Measurements from ENCODE around the gene TRAIP. TPM values are rescaled to one million over a fixed set of nuclear protein-coding genes. Genes with fewer than 3 reads are reported as not detected.

TRAIP gene
- total RNA-seq, 1 experiment from 2014 or later = 20.6 TPM

DNA sequence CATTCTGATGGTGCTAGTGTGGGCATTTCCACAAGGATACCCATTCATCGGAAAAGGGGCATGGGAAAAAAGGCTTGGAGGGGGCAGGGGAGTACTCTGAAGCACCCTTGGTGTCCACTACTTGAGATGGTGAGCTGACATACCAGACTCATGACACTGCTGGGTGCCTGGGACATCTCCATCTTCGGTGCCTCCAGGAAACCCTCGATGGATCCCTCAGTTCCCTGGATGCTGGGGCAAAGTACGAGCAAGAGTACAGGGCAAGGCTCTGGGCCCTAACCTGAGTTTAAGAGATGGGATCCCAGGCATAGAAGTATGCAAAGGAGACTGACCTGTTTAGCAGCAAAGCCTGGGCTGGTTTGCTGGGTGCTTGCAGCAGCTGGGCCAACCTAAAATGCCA is 64.8 kb downstream of the TRAIP start:
- no peaks in the 10 kb centered on the region for H3K9me2 ChIP-seq (ENCODE audit: insufficient read depth)
- no peaks in the 10 kb centered on the region for H3K36me3 ChIP-seq (ENCODE audit: low read depth)
- no peak overlapping the region for H2AFZ ChIP-seq
- H3K4me1 ChIP-seq (replicated peaks; ENCODE audit: insufficient read depth) = peaks cover 7% of the 10 kb centered on the region; the same call in 1 of the 2 replicates
- POLR2A ChIA-PET (ENCODE audit: unreplicated experiment) = no interaction called here
- TF ChIP-seq EZH2 (IDR thresholded peaks at IDR 0.05; ENCODE audit: low read depth) = no peak
- TF ChIP-seq, protein P1, sequence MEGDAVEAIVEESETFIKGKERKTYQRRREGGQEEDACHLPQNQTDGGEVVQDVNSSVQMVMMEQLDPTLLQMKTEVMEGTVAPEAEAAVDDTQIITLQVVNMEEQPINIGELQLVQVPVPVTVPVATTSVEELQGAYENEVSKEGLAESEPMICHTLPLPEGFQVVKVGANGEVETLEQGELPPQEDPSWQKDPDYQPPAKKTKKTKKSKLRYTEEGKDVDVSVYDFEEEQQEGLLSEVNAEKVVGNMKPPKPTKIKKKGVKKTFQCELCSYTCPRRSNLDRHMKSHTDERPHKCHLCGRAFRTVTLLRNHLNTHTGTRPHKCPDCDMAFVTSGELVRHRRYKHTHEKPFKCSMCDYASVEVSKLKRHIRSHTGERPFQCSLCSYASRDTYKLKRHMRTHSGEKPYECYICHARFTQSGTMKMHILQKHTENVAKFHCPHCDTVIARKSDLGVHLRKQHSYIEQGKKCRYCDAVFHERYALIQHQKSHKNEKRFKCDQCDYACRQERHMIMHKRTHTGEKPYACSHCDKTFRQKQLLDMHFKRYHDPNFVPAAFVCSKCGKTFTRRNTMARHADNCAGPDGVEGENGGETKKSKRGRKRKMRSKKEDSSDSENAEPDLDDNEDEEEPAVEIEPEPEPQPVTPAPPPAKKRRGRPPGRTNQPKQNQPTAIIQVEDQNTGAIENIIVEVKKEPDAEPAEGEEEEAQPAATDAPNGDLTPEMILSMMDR (conservative IDR thresholded peaks at IDR 0.05) = no peak
- no peak for DNase-seq
- no peak overlapping the region for H3K4me2 ChIP-seq
- CTCF ChIA-PET = no interaction called here
- H3K9me3 ChIP-seq (ENCODE audit: insufficient read depth, low read depth) = no peaks in the 10 kb centered on the region
- H3K4me3 ChIP-seq = no peak overlapping the region
- no peak overlapping the region for H3K27ac ChIP-seq
- H3K27me3 ChIP-seq (ENCODE audit: insufficient read depth, low read depth) = no peaks in the 10 kb centered on the region
- intact Hi-C loops (cut with micrococcal nuclease; ENCODE audit: unreplicated experiment) = no loop called here
- H3F3A ChIP-seq (ENCODE audit: insufficient read depth, low read depth) = no peaks in the 10 kb centered on the region
- BruUV-seq (replicated peaks) = no TSS peak
- H3K79me2 ChIP-seq (ENCODE audit: low read depth) = no peaks in the 10 kb centered on the region
- H4K20me1 ChIP-seq (ENCODE audit: insufficient read depth) = no peaks in the 10 kb centered on the region

DNA sequence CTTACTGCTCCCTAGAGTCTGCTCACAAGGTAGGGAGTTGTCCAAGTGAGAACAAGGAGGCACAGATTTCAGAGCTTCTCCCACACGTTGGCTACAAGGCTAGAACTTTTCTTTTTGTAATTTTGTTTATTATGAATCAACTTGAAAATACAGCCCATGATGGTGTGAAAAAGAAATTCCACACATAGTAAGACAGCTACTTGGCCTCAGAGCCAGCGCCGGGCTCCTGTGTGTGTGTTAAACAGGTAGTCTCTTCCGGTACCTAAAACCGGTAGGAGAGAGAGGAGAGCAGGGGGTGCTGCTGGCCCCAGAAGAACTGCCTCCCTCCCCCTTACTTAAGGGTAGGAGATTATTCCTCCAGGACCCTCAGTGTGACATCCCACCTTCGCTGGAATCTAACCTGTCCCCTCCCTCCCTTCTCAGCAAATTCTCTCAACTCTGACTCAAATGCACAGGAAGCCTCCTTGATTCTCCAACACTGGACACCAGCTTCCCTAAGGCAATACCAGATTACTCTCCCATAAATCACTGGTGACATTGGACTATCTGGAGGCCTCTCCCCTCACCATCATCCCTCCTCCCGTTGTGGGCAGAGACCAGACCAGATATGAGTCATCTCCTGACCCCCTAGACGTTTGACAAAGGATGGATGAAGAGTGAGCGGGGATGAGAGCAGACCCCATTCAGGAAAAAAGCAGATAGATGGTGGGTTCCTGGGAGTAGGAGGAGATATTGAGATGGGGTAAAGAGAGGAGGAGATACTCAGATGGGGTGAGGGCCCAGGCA is 65.5 kb downstream of the TRAIP start:
- H3K27me3 ChIP-seq (ENCODE audit: insufficient read depth, low read depth) = no peaks in the 10 kb centered on the region
- TF ChIP-seq EZH2 (IDR thresholded peaks at IDR 0.05; ENCODE audit: low read depth) = no peak
- TF ChIP-seq, protein P1 (conservative IDR thresholded peaks at IDR 0.05) = no peak
- no peak overlapping the region for H3K4me2 ChIP-seq
- H3K36me3 ChIP-seq (ENCODE audit: low read depth) = no peaks in the 10 kb centered on the region
- intact Hi-C loops (cut with micrococcal nuclease; ENCODE audit: unreplicated experiment) = no loop called here
- H3K4me3 ChIP-seq = no peak overlapping the region
- H3K27ac ChIP-seq = no peak overlapping the region
- POLR2A ChIA-PET (ENCODE audit: unreplicated experiment) = no interaction called here
- no peaks in the 10 kb centered on the region for H3K9me2 ChIP-seq (ENCODE audit: insufficient read depth)
- no peak for DNase-seq
- peaks cover 7% of the 10 kb centered on the region; the same call in 1 of the 2 replicates for H3K4me1 ChIP-seq (replicated peaks; ENCODE audit: insufficient read depth)
- H4K20me1 ChIP-seq (ENCODE audit: insufficient read depth) = no peaks in the 10 kb centered on the region
- BruUV-seq (replicated peaks) = no TSS peak
- H3K79me2 ChIP-seq (ENCODE audit: low read depth) = peaks cover 4% of the 10 kb centered on the region
- H2AFZ ChIP-seq = no peak overlapping the region
- CTCF ChIA-PET = no interaction called here
- no peaks in the 10 kb centered on the region for H3F3A ChIP-seq (ENCODE audit: insufficient read depth, low read depth)
- H3K9me3 ChIP-seq (ENCODE audit: insufficient read depth, low read depth) = no peaks in the 10 kb centered on the region

DNA sequence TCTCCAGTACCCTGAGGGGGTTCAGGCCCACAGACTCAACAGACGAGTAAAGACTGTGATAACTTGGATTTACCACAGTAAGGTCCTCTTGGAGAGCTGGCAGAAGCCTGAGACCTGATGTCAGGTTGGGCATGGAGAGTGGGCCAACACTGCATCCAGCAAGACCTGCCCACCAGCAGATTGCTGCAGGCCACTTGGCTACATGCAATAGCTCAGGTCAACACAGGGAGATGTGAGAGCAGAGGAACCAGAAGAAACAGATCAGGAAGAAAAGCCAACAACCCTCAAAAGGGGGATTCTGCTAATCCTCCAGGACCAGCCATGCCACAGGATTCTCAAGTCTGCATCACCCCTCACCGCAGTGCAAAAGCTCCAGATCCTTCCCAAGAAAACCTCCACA is 68.3 kb downstream of the TRAIP start:
- POLR2A ChIA-PET (ENCODE audit: unreplicated experiment) = interaction anchor here (0.5 to 0.7 kb wide), 2 partner anchors 14 to 196 kb away, joined by 3 to 4 read pairs; no protein-coding TSS in a partner anchor
- Histone ChIP-seq H3K27me3 (ENCODE audit: insufficient read depth, low read depth) (no peaks in the 10 kb centered on the region), H2AFZ (no peak overlapping the region), H3K4me2 (no peak overlapping the region), H3K4me3 (no peak overlapping the region), H3K36me3 (ENCODE audit: low read depth) (no peaks in the 10 kb centered on the region), H3K9me2 (ENCODE audit: insufficient read depth) (no peaks in the 10 kb centered on the region), H3K9me3 (ENCODE audit: insufficient read depth, low read depth) (no peaks in the 10 kb centered on the region), H3F3A (ENCODE audit: insufficient read depth, low read depth) (no peaks in the 10 kb centered on the region), H4K20me1 (ENCODE audit: insufficient read depth) (no peaks in the 10 kb centered on the region), H3K79me2 (ENCODE audit: low read depth) (peaks cover 29% of the 10 kb centered on the region), H3K27ac (no peak overlapping the region), H3K4me1 (replicated peaks; ENCODE audit: insufficient read depth) (peaks cover 13% of the 10 kb centered on the region; the same call in 1 of the 2 replicates)
- CTCF ChIA-PET = no interaction called here
- TF ChIP-seq, protein P1 (conservative IDR thresholded peaks at IDR 0.05) = no peak
- no peak for TF ChIP-seq EZH2 (IDR thresholded peaks at IDR 0.05; ENCODE audit: low read depth)
- BruUV-seq (replicated peaks) = no TSS peak
- DNase-seq = no peak
- intact Hi-C loops (cut with micrococcal nuclease; ENCODE audit: unreplicated experiment) = loop anchor here (5.0 kb wide), 1 partner anchor 114 kb away; the partner anchor contains the start of gene MST1R
